Epithelial cell of prostate (primary cell): ENCODE data around the gene SUPT20HL2.
"Not testable (repeated sequence)": the region's sequence is repeated elsewhere in the genome, so short reads cannot be mapped to it uniquely, and the experiment has no call there.

Source experiments
- DNase-seq: peaks from one replicate; pipeline ENCODE4 v3.0.0-alpha.2; 2011; ENCODE audit warnings: low read depth, low spot score
- H3K27ac ChIP-seq: fragments of 450-650 bp; 2 replicates; pipeline ENCODE4 v1.5.1; 2017; ENCODE audit warnings: mild to moderate bottlenecking

The SUPT20HL2 gene

GRCh38 chrX:24314019-24314635 is at the start of gene SUPT20HL2:
TSS of gene SUPT20HL2 (minus strand) at chrX:24314069. CDS start at chrX:24313315, 754 bp downstream.
- DNase-seq: no peak
- H3K27ac ChIP-seq: no peak within 1 kb of the TSS

- DNase-seq, H3K27ac ChIP-seq: not testable (repeated sequence)
Measured at GRCh38 chrX:24362089-24362745, 48.3 kb upstream of the SUPT20HL2 start.

GRCh38 chrX:24360272-24360671 is 46.4 kb upstream of the SUPT20HL2 start, which contains the start of gene SUPT20HL1:
TSS of gene SUPT20HL1 (plus strand) at chrX:24360639. CDS start at chrX:24362761, 2,122 bp downstream.
- no peak for DNase-seq
- H3K27ac ChIP-seq: no peak within 1 kb of the TSS

GRCh38 chrX:24357106-24357505 is 43.2 kb upstream of the SUPT20HL2 start:
- no peak for DNase-seq
- no peak overlapping the region for H3K27ac ChIP-seq

- no peak for DNase-seq
- no peak overlapping the region for H3K27ac ChIP-seq
Measured at GRCh38 chrX:24355095-24355494, 41.2 kb upstream of the SUPT20HL2 start.

- no peak for DNase-seq
- H3K27ac ChIP-seq: no peak overlapping the region
Measured at GRCh38 chrX:24350217-24350616, 36.3 kb upstream of the SUPT20HL2 start.

GRCh38 chrX:24347881-24348280 is 34.0 kb upstream of the SUPT20HL2 start:
- DNase-seq: no peak
- H3K27ac ChIP-seq: no peak overlapping the region

GRCh38 chrX:24343719-24344118 is 29.9 kb upstream of the SUPT20HL2 start:
- no peak for DNase-seq
- H3K27ac ChIP-seq: no peak overlapping the region

GRCh38 chrX:24341795-24342194 is 27.9 kb upstream of the SUPT20HL2 start:
- H3K27ac ChIP-seq: no peak overlapping the region
- no peak for DNase-seq

GRCh38 chrX:24340501-24340900 is 26.6 kb upstream of the SUPT20HL2 start:
- no peak overlapping the region for H3K27ac ChIP-seq
- no peak for DNase-seq

- DNase-seq: no peak
- H3K27ac ChIP-seq: no peak overlapping the region
Measured at GRCh38 chrX:24339911-24340310, 26.0 kb upstream of the SUPT20HL2 start.

GRCh38 chrX:24335871-24336270 is 22.0 kb upstream of the SUPT20HL2 start:
- no peak for DNase-seq
- H3K27ac ChIP-seq: no peak overlapping the region

- DNase-seq: no peak
- no peak overlapping the region for H3K27ac ChIP-seq
Measured at GRCh38 chrX:24334461-24334860, 20.6 kb upstream of the SUPT20HL2 start.

- no peak overlapping the region for H3K27ac ChIP-seq
- DNase-seq: no peak
Measured at GRCh38 chrX:24333371-24333770, 19.5 kb upstream of the SUPT20HL2 start.

- no peak for DNase-seq
- H3K27ac ChIP-seq: no peak overlapping the region
Measured at GRCh38 chrX:24332878-24333277, 19.0 kb upstream of the SUPT20HL2 start.

GRCh38 chrX:24325231-24325630 is 11.4 kb upstream of the SUPT20HL2 start:
- no peak for DNase-seq
- H3K27ac ChIP-seq: no peak overlapping the region

GRCh38 chrX:24321741-24322395 is 8.0 kb upstream of the SUPT20HL2 start:
- H3K27ac ChIP-seq: no peak overlapping the region

GRCh38 chrX:24317567-24317966 is 3.7 kb upstream of the SUPT20HL2 start:
- H3K27ac ChIP-seq: no peak overlapping the region
- no peak for DNase-seq

More at GRCh38 chrX:24321741-24322395, 8.0 kb upstream of the SUPT20HL2 start:
- DNase-seq: no peak

GRCh38 chrX:24316111-24316510 is 2.2 kb upstream of the SUPT20HL2 start:
- DNase-seq: no peak
- H3K27ac ChIP-seq: no peak overlapping the region

- DNase-seq, H3K27ac ChIP-seq: not testable (repeated sequence)
Measured at GRCh38 chrX:24312249-24312607, 1.6 kb downstream of the SUPT20HL2 start.

GRCh38 chrX:24311507-24312248 is 2.2 kb downstream of the SUPT20HL2 start:
- DNase-seq, H3K27ac ChIP-seq: not testable (repeated sequence)
